Tibial nerve (tissue), 4 donors: ENCODE measurements around the gene JAK1. TPM values are rescaled to one million over a fixed set of nuclear protein-coding genes. Genes with fewer than 3 reads are reported as not detected.

Source experiments
- DNase-seq, 2 donors: peaks; one replicate each; pipeline ENCODE4 v3.0.0-alpha.2; 2019; ENCODE audit warnings: low spot score in 2 of 2
- H3K27ac ChIP-seq, 4 donors: fragments of 200-600 bp; sonication (generic) in 3 of 4; one replicate each; pipeline ENCODE4 v1.5.1; 2017 to 2019; ENCODE audit warnings: mild to moderate bottlenecking in 1 of 4
- H3K27me3 ChIP-seq, 2 donors: fragments of 200-600 bp; sonication (generic) in 1 of 2; one replicate each; pipeline versions ENCODE4 v1.5.1 to v1.6.0; 2017 to 2019
- H3K36me3 ChIP-seq, 3 donors: fragments of 200-600 bp; sonication (generic); one replicate each; pipeline ENCODE4 v1.5.1; 2018 to 2019
- H3K4me1 ChIP-seq, 4 donors: fragments of 200-600 bp; sonication (generic) in 3 of 4; one replicate each; pipeline ENCODE4 v1.5.1; 2017 to 2019
- H3K4me3 ChIP-seq, 4 donors: fragments of 200-600 bp; sonication (generic) in 3 of 4; one replicate each; pipeline ENCODE4 v1.5.1; 2017 to 2019; ENCODE audit warnings: mild to moderate bottlenecking in 1 of 4, moderate library complexity in 1 of 4
- H3K9me3 ChIP-seq, 4 donors: fragments of 200-600 bp; sonication (generic) in 3 of 4; one replicate each; pipeline ENCODE4 v1.5.1; 2017 to 2019
- CTCF ChIP-seq, 5 experiments: fragments of 200-600 bp in 3 of 5; fragments of 450-650 bp in 2 of 5; sonication (generic) in 3 of 5; IDR thresholded peaks; one replicate each; pipeline ENCODE4 v1.5.1; 2016 to 2019; ENCODE audit warnings: antibody characterized with exemption in 5 of 5, mild to moderate bottlenecking in 3 of 5, moderate library complexity in 2 of 5
- EP300 ChIP-seq, 2 donors: sonication (generic); formaldehyde crosslinking; IDR thresholded peaks; one replicate each; pipeline ENCODE4 v1.6.1; 2017; ENCODE audit warnings: antibody characterized with exemption in 2 of 2, mild to moderate bottlenecking in 1 of 2
- POLR2A ChIP-seq, 2 donors: fragments of 450-650 bp; IDR thresholded peaks; one replicate each; pipeline ENCODE4 v1.6.1; 2017; ENCODE audit warnings: antibody characterized with exemption in 2 of 2, mild to moderate bottlenecking in 2 of 2, moderate library complexity in 2 of 2
- WGBS, 2 donors: methylation state at CpG; one replicate each; pipeline ENCODE4 v1.1.5; 2018; 5-methylcytosine and 5-hydroxymethylcytosine counted together
- total RNA-seq, 4 donors: library from RNA; depleted of rRNA; stranded (reverse); fragments of >200 nt; gene quantifications; one replicate each; pipeline ENCODE4 v1.1.0, GENCODE V29; 2016

Gene JAK1
- total RNA-seq, 4 donors from 2014 or later, result 114 to 222 (median 138) TPM

GRCh38 chr1:64956733-64957441 lies 9.5 kb downstream of the JAK1 start:
- TF ChIP-seq POLR2A (IDR thresholded peaks at IDR 0.05), result no peak
- no peak for TF ChIP-seq CTCF (IDR thresholded peaks at IDR 0.05)
- TF ChIP-seq EP300 (IDR thresholded peaks at IDR 0.05), result no peak
- peak overlapping the region in 1 of 4 donors; percentile 4 for H3K27ac ChIP-seq
- no peak for DNase-seq
- H3K27me3 ChIP-seq, result no peaks in the 10 kb centered on the region
- no peaks in the 10 kb centered on the region for H3K36me3 ChIP-seq
- WGBS, 2 donors, result 61 to 81% methylated on average over 3 of the region's 3 CpGs
- peaks cover 0 to 54% (median 37%) of the 10 kb centered on the region in 4 donors for H3K4me1 ChIP-seq
- no peak overlapping the region for H3K4me3 ChIP-seq
- H3K9me3 ChIP-seq, result no peaks in the 10 kb centered on the region

DNA sequence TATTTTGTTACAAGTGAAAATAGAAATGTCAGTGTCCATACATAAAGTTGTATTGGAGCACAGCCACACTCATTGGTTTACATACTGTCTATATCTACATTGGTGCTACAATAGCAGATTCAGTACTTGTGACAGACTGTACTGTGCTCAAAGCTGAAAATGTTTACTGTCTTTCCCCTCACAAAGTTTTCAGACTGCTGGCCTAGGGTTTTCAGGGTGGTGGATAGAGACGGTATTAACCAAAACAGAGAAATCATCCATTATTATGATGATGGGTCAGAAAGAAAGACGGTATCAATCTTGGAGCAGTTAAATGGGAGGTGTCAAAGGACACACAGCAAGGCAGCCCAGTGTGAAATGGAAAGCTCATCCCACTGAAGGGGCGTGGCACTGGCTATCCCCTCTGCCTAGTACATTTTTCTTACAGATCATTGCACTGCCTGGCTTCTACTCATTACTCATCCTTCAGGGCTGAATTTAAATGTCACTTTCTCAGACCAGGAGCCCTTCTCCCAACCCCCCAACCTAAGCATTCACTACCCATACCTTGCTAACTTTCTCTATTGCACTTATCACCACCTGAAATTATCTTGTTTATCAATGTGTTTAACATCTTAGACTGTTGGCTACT lies 10.2 kb downstream of the JAK1 start:
- peak overlapping the region in 1 of 4 donors; percentile 21 for H3K27ac ChIP-seq
- 41 to 44% methylated on average over 3 of the region's 3 CpGs for WGBS, 2 donors

GRCh38 chr1:64955097-64956009 lies 11.0 kb downstream of the JAK1 start:
- H3K27ac ChIP-seq, result peak overlapping the region in 1 of 4 donors; percentile 21
- no peaks in the 10 kb centered on the region for H3K27me3 ChIP-seq
- no peak overlapping the region for H3K4me3 ChIP-seq
- TF ChIP-seq CTCF (IDR thresholded peaks at IDR 0.05) (no peak), EP300 (IDR thresholded peaks at IDR 0.05) (peak in 1 of 2 donors; percentile 19), POLR2A (IDR thresholded peaks at IDR 0.05) (no peak)
- no peaks in the 10 kb centered on the region for H3K36me3 ChIP-seq
- DNase-seq, result no peak
- 66 to 72% methylated on average over 14 of the region's 14 CpGs for WGBS, 2 donors
- no peaks in the 10 kb centered on the region for H3K9me3 ChIP-seq
- H3K4me1 ChIP-seq, result peaks cover 0 to 53% (median 31%) of the 10 kb centered on the region in 4 donors

More for the DNA sequence above, 10.2 kb downstream of the JAK1 start:
- H3K9me3 ChIP-seq, result no peaks in the 10 kb centered on the region
- H3K27me3 ChIP-seq, result no peaks in the 10 kb centered on the region
- TF ChIP-seq CTCF (IDR thresholded peaks at IDR 0.05), result no peak
- TF ChIP-seq EP300 (IDR thresholded peaks at IDR 0.05), result no peak
- no peak for TF ChIP-seq POLR2A (IDR thresholded peaks at IDR 0.05)
- no peaks in the 10 kb centered on the region for H3K36me3 ChIP-seq
- no peak overlapping the region for H3K4me3 ChIP-seq
- peaks cover 0 to 54% (median 33%) of the 10 kb centered on the region in 4 donors for H3K4me1 ChIP-seq
- no peak for DNase-seq

GRCh38 chr1:64953241-64953640 lies 13.1 kb downstream of the JAK1 start:
- Histone ChIP-seq H3K4me1 (peaks cover 0 to 61% (median 32%) of the 10 kb centered on the region in 4 donors), H3K27me3 (no peaks in the 10 kb centered on the region), H3K9me3 (no peaks in the 10 kb centered on the region), H3K36me3 (no peaks in the 10 kb centered on the region), H3K4me3 (no peak overlapping the region), H3K27ac (no peak overlapping the region)
- no peak for TF ChIP-seq EP300 (IDR thresholded peaks at IDR 0.05)
- no peak for DNase-seq
- WGBS, 2 donors, result 80% methylated on average over 6 of the region's 6 CpGs

DNA sequence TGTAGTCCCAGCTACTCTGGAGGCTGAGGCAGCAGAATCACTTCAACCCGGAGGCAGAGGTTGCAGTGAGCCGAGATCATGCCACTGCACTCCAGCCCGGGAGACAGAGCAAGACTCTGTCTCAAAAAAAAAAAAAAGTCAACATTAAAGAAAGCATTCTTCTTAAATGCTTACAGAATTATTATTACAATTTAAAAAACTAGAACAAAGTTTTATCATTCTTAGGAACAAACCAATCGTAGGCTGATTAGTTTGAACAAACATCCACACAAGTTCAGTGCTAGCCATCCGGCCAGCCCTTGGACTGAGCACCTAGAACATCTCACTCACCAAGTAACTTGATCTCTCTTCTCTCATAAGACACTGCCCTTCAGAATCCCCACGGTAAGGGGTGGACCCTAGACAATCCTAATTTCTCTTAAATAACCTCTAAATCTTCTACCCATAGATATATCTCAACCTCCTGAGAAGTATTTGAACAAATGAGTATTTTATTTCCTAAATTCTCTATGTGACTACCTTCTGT lies 16.0 kb downstream of the JAK1 start:
- Histone ChIP-seq H3K4me1 (peaks cover 0 to 50% (median 10%) of the 10 kb centered on the region in 4 donors), H3K9me3 (no peaks in the 10 kb centered on the region), H3K4me3 (no peak overlapping the region), H3K27ac (no peak overlapping the region), H3K36me3 (no peaks in the 10 kb centered on the region), H3K27me3 (no peaks in the 10 kb centered on the region)
- TF ChIP-seq EP300 (IDR thresholded peaks at IDR 0.05), result no peak
- no peak for DNase-seq
- 54 to 64% methylated on average over 6 of the region's 6 CpGs for WGBS, 2 donors
